Right ventricle myocardium inferior (tissue), 1 donor: ENCODE data around the gene ATG14. TPM values are rescaled to one million over a fixed set of nuclear protein-coding genes. Genes with fewer than 3 reads are reported as not detected.
"Not testable (repeated sequence)": the region's sequence is repeated elsewhere in the genome, so short reads cannot be mapped to it uniquely, and the experiment has no call there.

Source experiments
- ATAC-seq: fragments of 200-7000 bp; cut with Tn5 transposase; one replicate; pipeline ENCODE4 v1.9.1; 2020; ENCODE audit warnings: mild to moderate bottlenecking, moderate library complexity
- DNase-seq: peaks from one replicate; pipeline ENCODE4 v3.0.0; 2021; ENCODE audit errors: missing footprints
- intact Hi-C: fragments of 100-400 bp; cut with DNase I; formaldehyde crosslinking; loops from one replicate; pipeline ENCODE4 v1.11.0; 2022
- total RNA-seq: library from RNA; stranded (reverse); fragmentation: NEBNext Ultra II Directional; extraction: Animal tissue kit (Norgen Biotek cat#: 25700); gene quantifications from one replicate; pipeline ENCODE4 v1.2.1, GENCODE V29; 2021
- donor health status: DM: no; HTN: yes; CAD: no; lungs with severe emphysema.

ATG14 gene
- total RNA-seq, 1 donor from 2014 or later = 12.8 TPM

- DNase-seq (no peak), ATAC-seq (peak; percentile 46)
- intact Hi-C loops = no loop called here
Measured at GRCh38 chr14:55438066-55438683, 26.5 kb upstream of the ATG14 start.

- ATAC-seq (no peak), DNase-seq (no peak)
- intact Hi-C loops = no loop called here
Measured at GRCh38 chr14:55436931-55437330, 25.3 kb upstream of the ATG14 start.

- no peak for ATAC-seq
- no peak for DNase-seq
- intact Hi-C loops = no loop called here
Measured at GRCh38 chr14:55436519-55436918, 24.9 kb upstream of the ATG14 start.

- DNase-seq (no peak), ATAC-seq (no peak)
- intact Hi-C loops = no loop called here
Measured at GRCh38 chr14:55434805-55435174, 23.2 kb upstream of the ATG14 start.

- no peak for ATAC-seq
- no peak for DNase-seq
- intact Hi-C loops = no loop called here
Measured at GRCh38 chr14:55433880-55434804, 22.5 kb upstream of the ATG14 start.

GRCh38 chr14:55432628-55433027, 21.0 kb upstream of the ATG14 start:
- DNase-seq (no peak), ATAC-seq (no peak)
- intact Hi-C loops = no loop called here

- DNase-seq = no peak
- ATAC-seq = peak; percentile 47
- intact Hi-C loops = loop anchor here (1.0 to 2.0 kb wide), 2 partner anchors 159 to 217 kb away; partner anchors contain the start of gene FBXO34
Measured at GRCh38 chr14:55430024-55430690, 18.5 kb upstream of the ATG14 start.

GRCh38 chr14:55427439-55427838, 15.8 kb upstream of the ATG14 start:
- intact Hi-C loops = no loop called here
- no peak for DNase-seq
- no peak for ATAC-seq

- ATAC-seq (no peak), DNase-seq (no peak)
- intact Hi-C loops = no loop called here
Measured at GRCh38 chr14:55426891-55427290, 15.3 kb upstream of the ATG14 start.

GRCh38 chr14:55425091-55425490, 13.5 kb upstream of the ATG14 start:
- ATAC-seq = no peak
- intact Hi-C loops = no loop called here
- no peak for DNase-seq

GRCh38 chr14:55423969-55424368, 12.3 kb upstream of the ATG14 start:
- ATAC-seq = no peak
- intact Hi-C loops = no loop called here
- DNase-seq = no peak

GRCh38 chr14:55422338-55422737, 10.7 kb upstream of the ATG14 start:
- peak; percentile 59 for DNase-seq
- intact Hi-C loops, ATAC-seq: not testable (repeated sequence)

GRCh38 chr14:55419663-55420062, 8.0 kb upstream of the ATG14 start:
- intact Hi-C loops = no loop called here
- DNase-seq = no peak
- no peak for ATAC-seq

GRCh38 chr14:55418411-55418810, 6.8 kb upstream of the ATG14 start:
- intact Hi-C loops = no loop called here
- DNase-seq (no peak), ATAC-seq (no peak)

GRCh38 chr14:55417955-55418354, 6.3 kb upstream of the ATG14 start:
- ATAC-seq (no peak), DNase-seq (no peak)
- intact Hi-C loops = no loop called here

- ATAC-seq (no peak), DNase-seq (no peak)
- intact Hi-C loops = no loop called here
Measured at GRCh38 chr14:55416866-55417265, 5.2 kb upstream of the ATG14 start.

GRCh38 chr14:55414551-55414950, 2.9 kb upstream of the ATG14 start:
- ATAC-seq (no peak), DNase-seq (no peak)
- intact Hi-C loops = loop anchor here (5.0 kb wide), 1 partner anchor 142 kb away; the partner anchor contains the start of gene FBXO34

GRCh38 chr14:55412676-55413075, 1.0 kb upstream of the ATG14 start:
- DNase-seq (no peak), ATAC-seq (no peak)
- intact Hi-C loops = loop anchor here (5.0 kb wide), 1 partner anchor 140 kb away; the partner anchor contains the start of gene FBXO34

GRCh38 chr14:55410876-55411275, 754 bp downstream of the ATG14 start:
- DNase-seq (no peak), ATAC-seq (peak; percentile 3)
- intact Hi-C loops = loop anchor here (5.0 kb wide), 1 partner anchor 139 kb away; the partner anchor contains the start of gene FBXO34
